HG02938 (cell line): ENCODE data around the gene TAAR9.

Source experiments
- ATAC-seq: cut with Tn5 transposase; IDR thresholded peaks from one replicate; pipeline ENCODE4 v1.9.1; 2021; ENCODE audit warnings: mild to moderate bottlenecking, moderate library complexity; ENCODE audit not compliant: unreplicated experiment

The TAAR9 gene

GRCh38 chr6:132537977-132538376 lies at the start of gene TAAR9:
Gene TAAR9, plus strand, starts transcription at chr6:132538277. Its CDS starts 13 bp downstream, at chr6:132538290.
- no peak for ATAC-seq

GRCh38 chr6:132489376-132489775 lies 48.7 kb upstream of the TAAR9 start:
- ATAC-seq: no peak

- ATAC-seq: no peak
Measured at GRCh38 chr6:132490024-132490423, 48.1 kb upstream of the TAAR9 start.

GRCh38 chr6:132490478-132491204 lies 47.4 kb upstream of the TAAR9 start:
- no peak for ATAC-seq

DNA sequence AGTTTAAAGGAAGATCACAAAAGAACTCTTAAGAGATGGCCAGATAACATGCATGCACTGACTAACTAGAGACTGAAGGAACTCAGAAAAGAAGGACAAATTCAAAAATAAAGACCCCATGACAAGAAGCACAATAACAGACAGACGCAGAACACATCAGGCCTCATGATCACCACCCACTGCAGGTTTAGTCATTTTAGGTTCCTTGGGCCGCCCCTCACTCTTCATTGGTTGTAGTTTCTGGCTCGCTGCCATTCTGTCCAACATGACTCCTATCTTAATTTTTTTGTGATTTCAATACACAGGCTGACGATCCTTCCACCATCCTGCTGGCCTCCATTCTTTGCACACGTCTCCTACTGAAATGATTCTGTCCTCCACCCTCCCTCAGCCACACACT lies 46.8 kb upstream of the TAAR9 start:
- ATAC-seq: no peak

DNA sequence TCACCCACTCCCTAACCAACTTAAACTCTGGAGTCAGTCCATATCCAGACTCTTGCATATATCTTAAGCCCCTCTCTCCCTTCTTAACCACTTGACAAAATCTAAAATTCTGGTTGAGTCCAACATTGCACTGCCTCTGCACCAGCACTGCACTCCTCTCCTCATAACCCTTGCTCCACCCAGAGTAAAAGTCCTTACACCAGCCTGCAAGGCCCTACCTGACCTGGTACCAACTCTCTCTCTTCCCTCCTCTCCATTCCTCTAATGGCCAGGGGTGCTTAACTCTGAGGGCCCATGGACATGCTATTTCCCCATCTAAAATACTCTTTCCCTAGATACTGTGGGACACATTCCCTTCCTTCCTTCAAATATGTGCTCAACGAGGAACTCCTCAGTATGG lies 46.2 kb upstream of the TAAR9 start:
- ATAC-seq: no peak

DNA sequence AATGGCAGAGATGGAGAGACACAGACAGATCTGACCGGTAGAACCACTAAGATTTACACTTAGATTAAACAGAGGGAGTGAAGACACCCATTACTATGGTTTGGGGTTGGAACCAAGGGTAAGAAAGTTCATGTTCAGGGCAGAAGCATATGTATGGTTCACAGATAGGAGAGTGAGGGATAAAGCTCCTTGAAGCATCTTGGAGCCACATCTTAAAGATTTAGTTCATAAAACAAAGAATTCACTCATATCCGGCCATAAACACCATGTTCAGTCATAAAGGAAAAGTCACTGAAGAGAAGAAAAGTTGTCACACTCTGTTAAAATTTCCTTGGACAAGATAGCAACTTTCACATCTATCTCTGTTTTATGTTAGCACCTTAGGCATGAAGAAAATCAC lies 43.1 kb upstream of the TAAR9 start:
- ATAC-seq: no peak

DNA sequence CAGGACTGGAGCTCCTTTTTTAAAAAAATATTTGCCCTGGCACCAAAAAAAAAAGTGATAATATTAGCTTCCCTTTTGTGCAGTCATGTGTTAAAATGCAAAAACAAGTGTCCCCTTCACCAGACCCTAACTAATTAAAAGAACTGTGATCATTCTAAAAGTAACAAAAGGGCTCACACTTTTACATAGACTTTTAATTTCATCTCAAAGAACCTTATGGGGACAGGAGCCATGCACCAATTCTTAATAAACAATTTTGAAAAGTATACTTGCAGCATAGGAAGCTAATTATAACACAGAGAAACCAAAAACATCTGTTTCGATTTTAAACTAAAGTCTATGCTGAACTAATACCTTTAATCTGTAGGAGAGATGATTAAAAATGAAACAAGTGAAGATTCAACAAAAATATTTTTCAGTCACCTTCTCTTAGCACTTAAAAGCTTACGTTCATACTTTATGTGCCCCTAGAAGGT lies 42.4 kb upstream of the TAAR9 start:
- ATAC-seq: peak; percentile 49

DNA sequence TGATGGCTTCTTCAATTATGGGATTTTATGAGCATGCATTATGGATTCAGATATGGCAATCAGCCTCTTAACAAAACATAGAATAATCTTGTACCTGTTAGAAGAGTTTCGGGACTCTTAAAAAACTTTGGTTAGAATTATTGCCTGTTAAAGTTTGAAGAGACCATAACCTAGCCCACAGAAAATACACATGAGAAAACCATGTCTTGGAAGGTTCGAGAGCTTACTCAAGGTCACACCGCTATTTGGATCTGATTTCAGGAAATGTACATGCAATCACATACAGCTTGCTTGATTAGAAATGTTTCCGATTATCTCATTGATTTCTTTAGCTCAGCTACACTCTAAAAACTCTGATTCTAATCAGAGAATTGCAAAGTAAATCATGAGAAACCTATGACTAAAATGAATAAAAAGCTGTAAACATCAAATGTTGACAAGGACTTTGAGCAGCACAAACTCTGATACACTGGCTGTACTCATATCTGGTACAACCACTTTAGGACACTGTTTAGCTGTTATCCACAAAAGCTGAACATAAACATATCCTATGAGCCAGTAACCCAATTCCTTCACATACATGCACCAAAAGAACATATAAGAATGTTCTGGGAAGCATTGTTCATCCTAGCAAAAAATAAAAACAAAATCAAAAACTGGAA lies 41.4 kb upstream of the TAAR9 start:
- no peak for ATAC-seq

DNA sequence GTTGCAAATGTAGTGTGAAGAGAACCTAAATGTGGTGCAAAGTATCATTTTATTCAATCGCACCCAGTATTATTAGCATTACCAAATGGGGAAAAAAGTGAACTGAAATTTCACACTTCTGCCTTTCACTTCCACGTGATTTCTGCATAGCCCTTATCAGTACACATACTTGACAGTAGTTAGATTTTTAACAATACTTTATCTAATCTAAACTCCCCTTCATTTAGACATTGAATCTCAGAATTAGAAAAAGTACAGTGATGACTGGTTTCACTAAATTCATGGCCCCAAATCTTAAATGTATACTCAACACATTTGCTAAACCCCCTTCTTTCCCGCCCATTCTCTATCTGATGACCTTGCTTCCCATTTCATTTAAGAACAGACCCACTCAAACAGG lies 39.4 kb upstream of the TAAR9 start:
- ATAC-seq: peak; percentile 69

GRCh38 chr6:132499757-132500156 lies 38.3 kb upstream of the TAAR9 start:
- ATAC-seq: no peak

DNA sequence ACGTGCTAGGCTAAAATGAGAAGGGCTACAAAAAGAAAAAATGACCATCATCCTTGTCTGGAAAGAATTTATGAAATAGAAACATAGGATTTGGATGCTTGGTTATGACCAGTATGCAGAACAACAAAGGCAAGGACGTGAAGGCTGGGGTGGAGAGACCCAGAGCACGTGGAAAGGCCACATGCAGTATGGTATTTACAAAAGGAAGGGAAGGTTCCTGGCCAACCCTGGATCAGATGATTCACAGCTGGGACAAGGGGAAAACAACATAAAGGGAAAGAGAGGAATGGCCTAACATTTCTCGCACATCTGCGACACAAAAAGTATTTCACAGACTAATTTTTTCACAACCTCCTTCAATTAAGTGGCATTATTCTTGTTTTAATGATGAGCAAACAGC lies 33.3 kb upstream of the TAAR9 start:
- ATAC-seq: no peak

DNA sequence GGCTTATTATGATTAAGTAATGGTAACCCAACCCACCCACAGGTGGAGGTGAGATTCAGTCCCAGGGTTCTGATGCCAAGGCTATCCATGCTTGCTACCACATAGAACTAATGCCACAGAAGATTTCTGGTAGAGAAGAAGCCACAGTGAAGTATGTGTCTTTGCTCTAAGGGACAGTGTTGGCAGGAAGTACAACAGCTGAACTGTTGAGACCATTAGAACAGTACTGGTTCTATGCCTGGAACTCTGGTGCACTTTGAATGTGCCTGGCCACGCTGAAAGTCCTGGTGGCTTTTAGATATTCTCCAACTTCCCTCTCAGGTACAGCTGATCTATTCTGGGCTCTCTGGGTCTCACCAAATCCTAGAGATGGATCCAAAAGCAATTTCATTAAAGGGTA lies 32.9 kb upstream of the TAAR9 start:
- no peak for ATAC-seq

GRCh38 chr6:132506461-132506860 lies 31.6 kb upstream of the TAAR9 start:
- no peak for ATAC-seq

DNA sequence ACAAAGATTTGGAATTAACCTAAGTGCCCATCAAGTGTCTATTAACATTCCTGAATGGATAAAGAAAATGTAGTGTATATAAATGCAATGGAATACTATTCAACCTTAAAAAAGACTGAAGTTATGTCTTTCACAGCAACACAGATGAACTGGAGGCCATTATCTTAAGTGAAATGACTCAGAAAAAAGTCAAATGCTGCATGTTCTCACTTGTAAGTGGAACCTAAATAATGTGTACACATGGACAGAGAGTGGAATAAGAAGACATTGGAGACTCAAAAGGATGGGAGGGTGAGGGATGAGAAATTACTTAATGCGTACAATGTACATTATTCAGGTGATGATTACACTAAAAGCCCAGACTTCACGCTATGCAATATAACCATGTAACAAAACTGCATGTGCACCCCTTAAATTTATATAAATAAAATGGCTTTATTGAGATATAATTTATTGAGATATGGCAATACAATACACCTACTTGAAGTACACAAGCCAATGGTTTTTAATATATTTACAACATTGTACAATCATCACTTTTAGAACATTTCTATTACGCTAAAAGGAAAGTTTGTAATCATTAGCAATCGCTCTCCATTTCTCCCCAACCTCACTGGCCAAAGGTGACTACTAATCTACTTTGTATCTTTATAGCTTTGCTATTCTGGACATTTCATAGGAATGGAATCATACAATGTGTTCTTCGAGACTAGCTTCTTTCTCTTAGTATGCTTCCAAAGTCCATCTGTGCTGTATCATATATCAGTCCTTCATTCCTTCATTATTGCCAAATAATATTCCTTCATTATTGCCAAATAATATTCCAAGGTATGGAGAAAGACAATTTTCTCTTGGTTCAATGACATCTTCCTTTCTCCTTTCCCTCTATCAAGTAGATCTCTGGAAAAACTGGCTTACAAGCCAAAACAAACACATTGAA lies 30.9 kb upstream of the TAAR9 start:
- no peak for ATAC-seq

DNA sequence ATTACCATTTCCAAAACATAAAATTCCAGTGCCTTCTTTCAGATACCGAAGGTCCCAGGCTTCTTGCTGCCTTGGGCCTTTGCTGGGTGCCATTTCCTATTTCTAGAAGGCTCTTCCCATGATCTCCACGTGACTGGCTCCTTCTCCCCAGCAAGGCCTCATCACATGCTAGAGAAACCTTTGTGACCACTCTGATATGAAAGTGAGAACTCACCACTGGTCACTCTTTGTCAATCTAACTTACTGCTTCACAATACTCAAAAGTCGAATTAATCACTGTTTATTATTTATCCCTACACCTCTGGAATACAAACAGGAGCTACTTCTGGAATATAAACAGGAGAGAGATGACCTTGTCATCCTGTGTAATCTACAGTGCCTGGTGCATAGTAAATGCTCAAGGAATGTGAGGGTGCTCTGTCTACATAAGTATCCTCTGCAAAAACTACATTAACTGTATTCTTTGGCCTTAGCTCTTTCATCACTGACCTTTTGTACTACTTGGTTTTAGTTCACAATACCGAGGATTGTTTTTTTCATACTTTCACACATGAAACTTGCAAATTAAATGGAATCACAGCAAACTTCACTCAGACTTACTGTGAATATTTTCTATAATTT lies 26.8 kb upstream of the TAAR9 start:
- ATAC-seq: no peak

GRCh38 chr6:132511831-132512220 lies 26.3 kb upstream of the TAAR9 start:
- no peak for ATAC-seq

- ATAC-seq: no peak
Measured at GRCh38 chr6:132512342-132512637, 25.8 kb upstream of the TAAR9 start.

GRCh38 chr6:132512638-132513632 lies 25.1 kb upstream of the TAAR9 start, which contains the start of gene STX7:
Gene STX7, minus strand, starts transcription at chr6:132513116. Its CDS starts 9,586 bp downstream, at chr6:132503530.
- ATAC-seq: peak; percentile 92
